ENCODE data around the gene TBXT.

DNA sequence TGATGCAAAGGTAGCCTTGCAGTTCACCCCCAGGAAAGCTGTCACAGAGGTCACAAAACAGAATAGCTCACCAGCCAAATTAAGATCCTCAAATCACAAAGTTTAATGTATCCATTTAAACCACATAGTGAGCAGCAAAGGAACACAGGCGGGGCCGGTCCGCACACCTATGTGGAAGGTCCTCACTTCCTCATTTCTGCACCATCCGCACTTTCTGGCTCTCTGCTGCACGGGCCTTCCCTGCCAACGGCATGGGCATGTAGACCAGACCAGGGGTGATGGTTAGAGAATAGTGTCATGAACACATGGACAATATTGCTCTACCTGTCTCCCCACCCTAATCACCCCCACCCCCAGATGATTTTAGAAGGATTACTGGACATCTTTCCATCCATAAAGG is 12.1 kb upstream of the TBXT start:
- no peak for TF ChIP-seq NFYB (IDR thresholded peaks at IDR 0.05; ENCODE audit: extremely low read depth, insufficient read length)
- TF ChIP-seq, protein P1, sequence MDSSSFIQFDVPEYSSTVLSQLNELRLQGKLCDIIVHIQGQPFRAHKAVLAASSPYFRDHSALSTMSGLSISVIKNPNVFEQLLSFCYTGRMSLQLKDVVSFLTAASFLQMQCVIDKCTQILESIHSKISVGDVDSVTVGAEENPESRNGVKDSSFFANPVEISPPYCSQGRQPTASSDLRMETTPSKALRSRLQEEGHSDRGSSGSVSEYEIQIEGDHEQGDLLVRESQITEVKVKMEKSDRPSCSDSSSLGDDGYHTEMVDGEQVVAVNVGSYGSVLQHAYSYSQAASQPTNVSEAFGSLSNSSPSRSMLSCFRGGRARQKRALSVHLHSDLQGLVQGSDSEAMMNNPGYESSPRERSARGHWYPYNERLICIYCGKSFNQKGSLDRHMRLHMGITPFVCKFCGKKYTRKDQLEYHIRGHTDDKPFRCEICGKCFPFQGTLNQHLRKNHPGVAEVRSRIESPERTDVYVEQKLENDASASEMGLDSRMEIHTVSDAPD (CRISPR knock-in tag; IDR thresholded peaks at IDR 0.05): no peak
- no peak for TF ChIP-seq ZFP30 (CRISPR knock-in tag; IDR thresholded peaks at IDR 0.05; ENCODE audit: borderline replicate concordance)
- no peak for TF ChIP-seq MECOM (CRISPR knock-in tag; IDR thresholded peaks at IDR 0.05)
- no peak for TF ChIP-seq ZFP36 (IDR thresholded peaks at IDR 0.05; ENCODE audit: low read depth, low read length, partially characterized antibody)
- no peak for TF ChIP-seq L3MBTL2 (IDR thresholded peaks at IDR 0.05)
- TF ChIP-seq, protein P2, sequence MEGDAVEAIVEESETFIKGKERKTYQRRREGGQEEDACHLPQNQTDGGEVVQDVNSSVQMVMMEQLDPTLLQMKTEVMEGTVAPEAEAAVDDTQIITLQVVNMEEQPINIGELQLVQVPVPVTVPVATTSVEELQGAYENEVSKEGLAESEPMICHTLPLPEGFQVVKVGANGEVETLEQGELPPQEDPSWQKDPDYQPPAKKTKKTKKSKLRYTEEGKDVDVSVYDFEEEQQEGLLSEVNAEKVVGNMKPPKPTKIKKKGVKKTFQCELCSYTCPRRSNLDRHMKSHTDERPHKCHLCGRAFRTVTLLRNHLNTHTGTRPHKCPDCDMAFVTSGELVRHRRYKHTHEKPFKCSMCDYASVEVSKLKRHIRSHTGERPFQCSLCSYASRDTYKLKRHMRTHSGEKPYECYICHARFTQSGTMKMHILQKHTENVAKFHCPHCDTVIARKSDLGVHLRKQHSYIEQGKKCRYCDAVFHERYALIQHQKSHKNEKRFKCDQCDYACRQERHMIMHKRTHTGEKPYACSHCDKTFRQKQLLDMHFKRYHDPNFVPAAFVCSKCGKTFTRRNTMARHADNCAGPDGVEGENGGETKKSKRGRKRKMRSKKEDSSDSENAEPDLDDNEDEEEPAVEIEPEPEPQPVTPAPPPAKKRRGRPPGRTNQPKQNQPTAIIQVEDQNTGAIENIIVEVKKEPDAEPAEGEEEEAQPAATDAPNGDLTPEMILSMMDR (IDR thresholded peaks at IDR 0.05 in 2 of 3, conservative IDR thresholded peaks at IDR 0.05 in 1 of 3; ENCODE audit: insufficient read depth in 2 of 3, low read depth in 1 of 3, low read length in 3 of 3): no peak
- no peak for TF ChIP-seq ZNF644 (tag; IDR thresholded peaks at IDR 0.05; ENCODE audit: low read depth)
- TF ChIP-seq, protein P3, sequence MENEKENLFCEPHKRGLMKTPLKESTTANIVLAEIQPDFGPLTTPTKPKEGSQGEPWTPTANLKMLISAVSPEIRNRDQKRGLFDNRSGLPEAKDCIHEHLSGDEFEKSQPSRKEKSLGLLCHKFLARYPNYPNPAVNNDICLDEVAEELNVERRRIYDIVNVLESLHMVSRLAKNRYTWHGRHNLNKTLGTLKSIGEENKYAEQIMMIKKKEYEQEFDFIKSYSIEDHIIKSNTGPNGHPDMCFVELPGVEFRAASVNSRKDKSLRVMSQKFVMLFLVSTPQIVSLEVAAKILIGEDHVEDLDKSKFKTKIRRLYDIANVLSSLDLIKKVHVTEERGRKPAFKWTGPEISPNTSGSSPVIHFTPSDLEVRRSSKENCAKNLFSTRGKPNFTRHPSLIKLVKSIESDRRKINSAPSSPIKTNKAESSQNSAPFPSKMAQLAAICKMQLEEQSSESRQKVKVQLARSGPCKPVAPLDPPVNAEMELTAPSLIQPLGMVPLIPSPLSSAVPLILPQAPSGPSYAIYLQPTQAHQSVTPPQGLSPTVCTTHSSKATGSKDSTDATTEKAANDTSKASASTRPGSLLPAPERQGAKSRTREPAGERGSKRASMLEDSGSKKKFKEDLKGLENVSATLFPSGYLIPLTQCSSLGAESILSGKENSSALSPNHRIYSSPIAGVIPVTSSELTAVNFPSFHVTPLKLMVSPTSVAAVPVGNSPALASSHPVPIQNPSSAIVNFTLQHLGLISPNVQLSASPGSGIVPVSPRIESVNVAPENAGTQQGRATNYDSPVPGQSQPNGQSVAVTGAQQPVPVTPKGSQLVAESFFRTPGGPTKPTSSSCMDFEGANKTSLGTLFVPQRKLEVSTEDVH (IDR thresholded peaks at IDR 0.05; ENCODE audit: low read depth, partially characterized antibody): no peak
- TF ChIP-seq, protein P4, sequence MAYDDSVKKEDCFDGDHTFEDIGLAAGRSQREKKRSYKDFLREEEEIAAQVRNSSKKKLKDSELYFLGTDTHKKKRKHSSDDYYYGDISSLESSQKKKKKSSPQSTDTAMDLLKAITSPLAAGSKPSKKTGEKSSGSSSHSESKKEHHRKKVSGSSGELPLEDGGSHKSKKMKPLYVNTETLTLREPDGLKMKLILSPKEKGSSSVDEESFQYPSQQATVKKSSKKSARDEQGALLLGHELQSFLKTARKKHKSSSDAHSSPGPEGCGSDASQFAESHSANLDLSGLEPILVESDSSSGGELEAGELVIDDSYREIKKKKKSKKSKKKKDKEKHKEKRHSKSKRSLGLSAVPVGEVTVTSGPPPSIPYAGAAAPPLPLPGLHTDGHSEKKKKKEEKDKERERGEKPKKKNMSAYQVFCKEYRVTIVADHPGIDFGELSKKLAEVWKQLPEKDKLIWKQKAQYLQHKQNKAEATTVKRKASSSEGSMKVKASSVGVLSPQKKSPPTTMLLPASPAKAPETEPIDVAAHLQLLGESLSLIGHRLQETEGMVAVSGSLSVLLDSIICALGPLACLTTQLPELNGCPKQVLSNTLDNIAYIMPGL (CRISPR knock-in tag; IDR thresholded peaks at IDR 0.05): no peak
- TF ChIP-seq KLF6 (CRISPR knock-in tag; IDR thresholded peaks at IDR 0.05; ENCODE audit: borderline replicate concordance): no peak
- no peak for TF ChIP-seq RBFOX2 (IDR thresholded peaks at IDR 0.05; ENCODE audit: low read depth, low read length)
- TF ChIP-seq ZNF146 (CRISPR knock-in tag; IDR thresholded peaks at IDR 0.05; ENCODE audit: unreplicated experiment): no peak

Measured in K562 (cell line).